HG02759 (cell line): ENCODE results near the gene EP400.

Experiments used
- ATAC-seq: cut with Tn5 transposase; IDR thresholded peaks from one replicate; pipeline ENCODE4 v1.9.1; 2021; ENCODE audit warnings: mild to moderate bottlenecking, moderate library complexity; ENCODE audit not compliant: unreplicated experiment

Gene EP400

DNA sequence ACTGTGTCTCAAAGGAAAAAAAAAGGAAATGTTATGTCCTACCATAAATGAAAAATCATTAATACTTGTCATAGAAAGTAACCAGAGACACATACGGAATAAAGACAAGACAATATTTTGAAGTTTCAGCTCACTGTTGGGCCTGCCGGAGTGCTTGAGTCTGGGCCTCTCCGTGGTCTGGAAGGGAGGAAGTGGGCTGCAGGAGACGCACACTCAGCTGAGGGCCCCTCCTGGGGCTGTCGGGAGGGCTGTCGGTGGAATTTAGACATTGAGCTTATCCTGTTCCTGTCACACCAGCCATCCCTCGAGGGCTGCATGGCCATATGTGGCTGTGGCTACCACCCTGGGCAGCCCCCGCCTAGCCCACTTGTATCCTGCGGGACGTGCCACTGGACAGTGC lies 113.7 kb downstream of the EP400 start:
- no peak for ATAC-seq

DNA sequence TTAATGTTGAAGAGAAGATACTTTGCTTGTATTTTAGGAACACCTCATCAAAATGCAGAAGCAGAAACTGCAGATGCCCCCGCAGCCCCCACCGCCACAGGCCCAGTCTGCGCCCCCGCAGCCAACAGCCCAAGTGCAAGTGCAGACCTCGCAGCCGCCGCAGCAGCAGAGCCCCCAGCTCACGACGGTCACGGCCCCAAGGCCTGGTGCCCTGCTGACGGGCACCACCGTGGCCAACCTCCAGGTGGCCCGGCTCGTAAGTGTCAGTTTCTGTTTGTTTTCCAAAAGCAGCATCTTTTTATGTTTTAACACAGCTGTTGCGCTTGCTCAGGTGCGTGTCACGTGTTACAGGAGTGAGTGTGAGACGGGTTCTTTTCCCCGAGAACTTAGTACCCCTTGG lies 114.9 kb downstream of the EP400 start:
- no peak for ATAC-seq

DNA sequence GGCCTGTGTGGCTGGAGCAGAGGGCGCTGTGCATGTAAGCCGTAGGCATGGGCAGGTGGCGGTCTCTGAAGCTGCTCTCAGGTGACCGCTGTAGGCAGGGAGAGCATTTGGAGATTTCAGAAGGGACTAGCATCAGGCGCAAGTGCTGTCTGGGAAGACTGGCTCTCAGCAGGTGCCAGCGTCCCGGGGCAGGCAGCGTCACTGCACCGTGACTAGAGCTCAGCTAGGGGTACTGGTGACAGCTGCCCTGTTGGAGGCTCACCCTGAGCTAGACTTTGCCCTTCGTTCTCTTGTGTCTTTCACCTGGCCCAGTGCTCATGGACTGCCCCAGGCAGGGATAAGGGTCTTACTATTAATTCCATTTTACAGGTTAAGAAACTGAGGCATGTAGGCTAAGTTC lies 115.5 kb downstream of the EP400 start:
- no peak for ATAC-seq

DNA sequence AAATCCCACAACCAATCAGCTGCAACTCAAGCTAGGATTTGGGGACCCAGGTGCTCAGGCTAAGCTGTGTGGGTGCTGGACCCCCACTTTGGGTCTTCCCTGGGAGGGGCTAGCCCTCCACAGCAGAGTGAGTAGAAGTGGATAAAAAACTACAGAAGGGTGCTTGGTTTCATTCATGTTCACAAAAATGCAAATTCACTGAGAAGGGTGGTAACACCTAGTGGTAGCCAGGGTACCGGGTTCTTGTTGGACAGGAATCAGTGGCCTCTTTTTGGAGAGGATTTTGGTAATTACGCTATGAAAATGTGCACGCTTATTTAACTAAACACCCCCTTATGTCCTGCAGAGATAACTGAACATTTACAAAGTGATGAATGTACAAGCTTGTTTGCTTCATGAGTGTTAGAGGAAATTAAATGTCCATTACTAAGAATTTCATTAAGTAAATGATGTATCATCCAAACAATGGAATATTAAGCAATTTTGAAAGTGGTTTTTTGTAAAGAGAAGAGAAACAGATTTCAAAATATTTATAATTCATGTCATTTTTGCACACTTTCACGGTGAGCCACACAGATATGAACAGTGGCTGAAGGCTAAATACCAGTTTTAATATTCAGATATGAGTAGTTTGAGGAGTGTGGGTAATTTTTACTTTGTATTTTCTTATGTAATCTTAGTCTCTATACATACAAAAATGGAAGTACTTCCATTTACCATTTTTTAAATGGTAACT lies 116.0 kb downstream of the EP400 start:
- ATAC-seq, result no peak

DNA sequence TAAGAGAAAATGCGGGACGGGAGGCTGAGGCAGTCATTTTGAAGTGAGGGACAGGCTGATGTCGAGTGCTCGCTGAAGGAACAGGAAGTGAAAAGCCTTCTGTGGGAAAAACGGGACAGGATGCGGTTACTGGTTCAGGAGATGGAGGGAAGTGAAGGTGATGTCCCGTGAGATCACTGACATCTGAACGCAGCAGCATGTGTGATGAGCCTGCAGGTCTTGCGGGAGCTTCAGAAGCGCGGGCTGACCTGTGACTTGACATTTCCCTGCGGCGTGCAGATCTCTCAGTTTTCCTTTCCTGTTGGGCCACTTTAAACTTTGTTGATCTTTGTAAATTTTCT lies 116.6 kb downstream of the EP400 start:
- no peak for ATAC-seq

DNA sequence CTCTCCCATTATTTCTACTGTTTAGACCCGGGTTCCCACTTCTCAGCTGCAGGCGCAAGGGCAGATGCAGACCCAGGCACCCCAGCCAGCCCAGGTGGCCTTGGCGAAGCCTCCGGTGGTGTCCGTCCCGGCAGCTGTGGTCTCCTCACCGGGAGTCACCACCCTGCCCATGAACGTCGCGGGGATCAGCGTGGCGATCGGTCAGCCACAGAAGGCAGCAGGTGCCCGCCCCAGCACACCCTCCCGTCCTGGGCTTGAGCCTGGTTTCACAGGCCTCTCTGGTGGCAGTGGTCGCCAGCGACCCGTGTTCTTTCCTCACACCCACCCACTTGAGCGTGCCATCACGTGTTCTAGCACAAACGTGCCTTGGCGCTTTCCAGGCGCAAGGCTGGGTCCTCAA lies 117.0 kb downstream of the EP400 start:
- ATAC-seq, result no peak

DNA sequence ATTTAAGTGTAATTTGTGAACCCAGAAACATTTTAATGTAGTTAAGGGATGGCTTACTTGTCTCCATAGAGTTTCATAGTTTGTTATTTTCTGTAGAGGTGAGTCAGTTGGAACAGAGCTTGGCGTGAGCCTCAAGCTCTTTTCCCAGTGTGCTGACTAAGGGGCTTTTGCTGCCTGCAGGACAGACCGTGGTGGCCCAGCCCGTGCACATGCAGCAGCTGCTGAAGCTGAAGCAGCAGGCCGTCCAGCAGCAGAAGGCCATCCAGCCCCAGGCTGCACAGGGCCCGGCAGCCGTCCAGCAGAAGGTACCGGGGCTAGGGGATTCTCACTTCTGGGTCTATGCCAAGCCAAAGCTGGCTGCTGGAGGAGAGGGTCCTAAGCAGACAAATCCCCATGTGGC lies 117.4 kb downstream of the EP400 start:
- ATAC-seq, result no peak

DNA sequence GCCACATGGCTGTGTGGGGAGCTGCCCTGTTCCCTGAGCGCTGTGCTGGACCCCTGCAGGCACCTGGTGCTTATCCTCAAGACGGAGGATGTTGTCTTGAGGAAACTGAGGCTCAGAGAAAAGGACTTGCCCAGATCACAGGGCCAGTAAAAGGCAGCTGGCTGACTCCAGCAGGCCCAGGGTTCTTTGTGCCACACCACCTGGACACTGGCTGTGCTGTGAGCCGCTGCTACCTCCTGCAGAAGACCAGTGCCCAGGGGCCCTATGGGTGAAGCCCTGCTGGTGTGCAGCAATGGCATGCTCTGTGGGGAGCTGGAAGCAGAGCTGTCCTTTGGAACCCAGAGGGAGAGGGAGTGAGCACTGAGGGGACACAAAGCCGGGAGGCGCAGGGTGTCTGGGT lies 118.5 kb downstream of the EP400 start:
- ATAC-seq, result no peak

DNA sequence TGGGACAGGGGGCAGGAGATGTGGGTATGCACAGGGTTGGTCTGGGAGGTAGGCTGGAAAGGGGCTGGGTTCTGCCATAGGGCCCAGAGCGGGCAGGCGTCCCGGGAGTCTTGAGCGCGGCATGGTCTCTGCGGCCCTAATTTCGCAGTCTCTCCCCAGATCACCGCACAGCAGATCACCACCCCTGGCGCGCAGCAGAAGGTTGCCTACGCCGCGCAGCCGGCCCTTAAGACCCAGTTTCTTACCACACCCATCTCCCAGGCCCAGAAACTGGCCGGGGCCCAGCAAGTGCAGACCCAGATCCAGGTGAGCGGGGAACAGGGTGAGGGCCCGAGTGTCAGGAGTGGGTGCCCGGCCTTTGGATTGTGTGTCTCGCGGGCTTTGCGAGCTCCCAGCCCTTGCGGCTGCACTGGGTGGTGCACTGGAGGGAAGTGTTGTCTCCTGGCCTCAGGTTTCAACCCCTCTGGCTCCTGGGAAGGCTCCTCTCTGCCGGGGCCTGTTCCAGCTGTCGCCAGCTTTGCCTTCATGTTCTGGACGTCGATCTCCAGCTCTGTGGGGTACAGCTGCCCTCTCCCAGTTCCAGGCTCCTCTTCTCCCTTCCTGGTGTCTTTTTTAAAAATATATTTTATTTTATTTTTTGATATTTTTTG lies 119.7 kb downstream of the EP400 start:
- ATAC-seq, result no peak

DNA sequence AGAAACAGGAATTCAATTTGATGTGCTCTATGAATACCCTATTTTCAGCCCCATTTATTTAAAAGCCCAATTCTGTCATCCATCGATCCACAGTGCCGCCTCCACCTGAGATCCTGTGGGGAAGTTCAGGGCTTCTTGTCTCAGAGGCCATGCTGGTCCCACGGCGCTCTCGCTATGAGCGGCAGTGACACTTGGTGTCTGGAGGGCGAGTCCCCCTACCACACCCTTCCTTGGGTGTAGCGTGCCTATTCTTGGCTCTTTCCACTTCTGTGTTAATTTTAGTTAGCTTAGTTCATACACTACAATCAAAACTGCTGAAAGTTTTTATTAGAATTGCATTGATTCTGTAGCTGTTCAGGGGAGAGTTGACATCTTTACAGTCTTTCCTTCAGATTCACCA lies 120.6 kb downstream of the EP400 start:
- no peak for ATAC-seq

DNA sequence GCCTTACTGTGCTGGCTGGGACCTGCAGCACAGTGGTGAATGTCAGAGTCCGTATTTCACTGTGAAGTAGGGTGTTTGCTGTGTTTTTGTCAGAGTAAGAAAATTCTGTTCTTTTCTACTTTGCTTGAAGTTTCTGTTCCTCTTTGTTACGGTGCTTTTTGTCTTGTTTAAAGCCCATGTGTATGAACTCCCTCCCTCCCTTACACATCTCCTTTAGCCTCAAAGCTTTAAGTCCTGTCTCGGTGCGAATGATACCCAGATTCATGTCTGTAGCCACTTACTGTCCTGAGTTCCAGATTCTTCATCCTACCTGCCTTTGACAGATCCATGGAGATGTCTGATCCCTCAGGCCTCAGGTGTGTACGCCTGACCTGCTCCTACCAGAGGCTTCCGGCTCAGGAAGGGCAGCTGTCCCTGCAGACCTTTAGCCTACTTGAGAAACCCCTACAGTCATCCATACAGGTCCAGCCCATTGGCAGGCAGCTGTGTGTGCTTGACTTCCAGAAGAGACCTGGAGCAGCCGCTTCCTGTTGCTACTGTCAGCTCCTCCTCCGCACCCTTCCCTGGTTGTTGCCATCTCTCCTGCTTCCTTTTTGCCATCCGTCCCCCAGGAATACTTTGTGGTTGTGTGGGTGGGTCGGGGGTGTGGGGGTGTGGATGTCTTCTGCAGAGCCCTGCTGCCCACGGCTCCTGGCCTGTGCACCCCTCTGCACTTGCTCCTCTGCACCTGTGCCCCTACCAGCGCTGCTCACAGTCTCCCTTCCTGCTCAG lies 121.5 kb downstream of the EP400 start:
- peak; percentile 79 for ATAC-seq

DNA sequence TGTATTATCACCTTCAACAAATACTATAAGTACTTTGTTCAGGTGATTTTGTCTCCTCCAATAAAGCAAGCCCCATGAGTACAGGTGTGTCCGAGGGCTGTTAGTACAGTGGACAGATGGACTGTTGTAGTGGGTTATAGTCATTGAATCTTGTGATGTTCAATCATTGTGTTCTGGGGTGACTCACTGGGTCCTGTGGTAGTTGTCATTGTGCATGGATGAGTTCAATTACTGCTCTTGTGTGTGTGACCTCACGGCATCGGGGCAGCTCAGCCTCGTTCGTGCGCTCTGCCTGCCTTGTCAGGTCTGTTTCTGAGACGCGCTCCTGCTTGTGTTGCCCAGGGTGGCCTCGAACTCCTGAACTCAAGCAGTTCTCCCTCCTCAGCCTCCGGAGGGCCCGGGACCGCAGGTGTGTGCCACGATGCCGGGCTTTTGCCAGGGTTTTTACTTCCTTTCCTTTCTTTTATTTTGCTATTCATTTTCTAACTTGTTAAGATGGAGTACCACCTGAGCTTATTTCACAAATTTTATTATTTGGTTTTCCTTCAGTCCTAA lies 122.2 kb downstream of the EP400 start:
- peak; percentile 12 for ATAC-seq

DNA sequence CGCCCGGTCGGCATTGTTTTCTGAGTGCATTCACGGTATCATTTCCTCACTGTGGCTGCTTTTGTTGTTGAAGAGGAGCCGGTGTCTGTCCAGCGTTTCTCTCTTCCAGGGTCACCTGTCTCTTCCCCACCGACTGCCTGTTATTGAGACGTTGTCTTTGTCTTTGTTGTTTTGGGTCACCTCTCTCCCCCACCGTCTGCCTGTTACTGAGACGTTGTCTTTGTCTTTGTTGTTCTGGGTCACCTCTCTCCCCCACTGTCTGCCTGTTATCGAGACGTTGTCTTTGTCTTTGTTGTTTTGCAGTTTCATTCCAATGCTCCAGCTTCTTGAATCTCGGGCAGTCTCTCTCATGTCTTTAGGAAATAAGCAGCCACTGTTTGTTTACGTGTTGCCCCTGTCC lies 124.5 kb downstream of the EP400 start:
- ATAC-seq, result no peak

DNA sequence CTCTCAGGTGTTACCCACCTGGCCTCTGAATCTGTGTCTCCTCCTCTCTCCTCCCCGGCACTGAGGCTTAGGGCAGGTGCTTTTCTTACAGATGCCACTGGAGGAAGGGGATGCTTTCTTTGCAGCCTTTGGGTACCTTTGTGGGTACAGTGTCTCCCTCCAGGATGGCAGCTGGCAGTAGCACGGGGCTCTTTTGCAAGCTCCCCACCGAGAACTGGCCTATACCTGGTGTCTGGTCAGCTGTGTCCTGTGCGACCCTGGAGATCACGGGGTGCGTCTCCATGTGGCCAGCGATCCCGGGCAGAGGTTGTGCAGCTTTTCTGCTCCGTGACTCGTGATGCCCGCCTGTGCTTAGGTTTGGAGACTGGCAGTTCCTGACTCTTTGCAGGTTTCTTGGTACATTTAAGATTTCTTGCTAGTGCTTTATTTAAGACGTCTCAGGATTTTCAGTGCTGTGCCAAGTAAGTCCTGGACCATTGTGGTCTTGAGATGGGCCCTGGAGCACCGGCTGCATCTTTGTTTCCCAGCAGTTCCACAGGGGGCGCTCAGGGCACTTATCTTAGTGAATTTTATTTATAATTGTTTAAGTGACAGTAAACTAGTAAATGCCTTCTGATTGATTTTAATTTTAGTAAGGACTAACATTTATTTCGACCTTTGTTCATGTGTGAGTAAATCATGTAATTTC lies 125.4 kb downstream of the EP400 start:
- ATAC-seq, result no peak

DNA sequence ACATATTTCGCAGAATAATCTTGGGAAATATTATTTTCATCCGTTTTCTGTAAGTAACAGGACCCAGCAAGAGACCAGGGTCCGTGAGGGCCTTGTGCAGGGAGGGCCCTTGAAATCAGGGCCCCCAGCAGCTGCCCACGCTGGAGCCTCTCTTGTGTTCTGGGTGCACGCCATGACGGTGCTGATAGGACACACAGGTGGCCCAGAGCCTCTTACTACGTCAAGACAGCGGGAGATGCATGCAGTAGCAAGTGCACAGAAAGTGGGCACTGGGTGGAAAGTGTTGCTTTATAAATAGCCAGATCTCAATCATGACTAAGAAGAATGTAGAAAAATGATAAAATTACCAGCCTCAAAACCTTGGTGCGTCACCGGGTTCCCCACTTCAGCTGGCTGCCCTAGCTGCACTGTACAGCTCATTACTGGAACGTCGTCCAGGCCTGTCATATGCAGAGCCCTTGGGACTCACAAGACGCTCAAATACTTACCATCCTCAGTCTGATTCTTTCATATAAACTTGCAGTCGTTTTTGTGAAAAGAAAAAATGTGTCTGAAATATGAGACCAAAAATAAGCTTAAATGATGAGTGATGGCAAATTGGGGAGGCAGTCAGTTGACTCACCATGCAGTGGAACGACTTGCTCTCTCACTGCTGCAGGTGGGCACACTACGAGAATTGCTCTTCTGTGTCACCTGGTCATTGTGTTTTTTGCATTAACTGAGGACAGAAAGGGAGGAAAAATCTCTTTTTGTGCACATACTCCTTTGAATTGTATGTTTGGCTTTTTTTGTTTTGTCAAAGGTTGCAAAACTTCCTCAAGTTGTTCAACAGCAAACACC lies 126.2 kb downstream of the EP400 start:
- ATAC-seq, result no peak

DNA sequence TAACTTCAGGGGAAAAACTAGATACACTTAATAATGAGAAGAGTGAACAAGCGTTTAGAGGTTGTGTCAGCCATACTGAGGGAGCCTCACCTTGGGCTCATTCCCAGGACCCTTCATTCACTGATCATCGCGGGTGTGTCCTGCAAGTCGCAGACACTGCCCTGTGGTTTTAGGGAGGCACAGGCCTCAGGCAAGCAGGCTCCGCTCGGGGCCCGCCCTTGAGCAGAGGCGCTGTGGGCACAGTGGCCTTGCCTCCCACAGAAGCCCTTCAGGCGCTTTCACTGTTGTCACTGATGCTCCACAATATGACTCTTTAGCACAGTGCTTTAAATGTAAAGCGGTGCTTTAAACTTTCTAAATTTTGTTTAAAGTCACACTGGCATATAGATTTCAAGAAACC lies 127.0 kb downstream of the EP400 start:
- ATAC-seq, result no peak

DNA sequence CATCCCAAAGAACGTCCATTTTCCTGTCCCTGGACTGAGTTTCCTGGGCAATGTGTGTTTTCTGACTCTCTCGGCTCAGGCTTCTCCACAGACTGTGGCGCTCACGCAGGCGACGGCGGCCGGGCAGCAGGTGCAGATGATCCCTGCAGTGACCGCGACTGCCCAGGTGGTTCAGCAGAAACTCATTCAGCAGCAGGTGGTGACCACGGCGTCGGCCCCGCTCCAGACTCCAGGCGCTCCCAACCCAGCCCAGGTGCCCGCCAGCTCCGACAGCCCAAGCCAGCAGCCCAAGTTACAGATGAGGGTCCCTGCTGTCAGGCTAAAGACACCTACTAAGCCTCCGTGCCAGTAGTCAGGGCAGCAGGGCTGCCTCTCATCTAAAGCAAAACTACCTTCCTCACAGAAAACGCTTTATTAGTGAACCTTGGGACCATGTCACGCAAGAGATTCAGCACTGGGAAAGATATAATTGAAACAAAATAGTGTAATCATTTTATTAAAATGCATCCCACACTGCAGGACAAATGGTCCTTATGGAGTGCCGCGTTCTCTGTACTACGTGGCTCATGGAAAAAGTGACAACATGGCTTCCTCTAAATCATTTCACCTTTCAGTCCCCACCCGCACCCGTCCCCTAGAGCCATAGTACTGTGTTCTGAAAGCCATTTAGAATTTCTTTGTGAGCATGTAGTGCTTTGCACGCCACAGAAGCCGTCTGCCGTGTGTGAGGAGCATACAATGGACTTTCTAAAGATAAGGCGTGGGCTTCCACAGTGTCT lies 127.8 kb downstream of the EP400 start:
- ATAC-seq, result no peak

DNA sequence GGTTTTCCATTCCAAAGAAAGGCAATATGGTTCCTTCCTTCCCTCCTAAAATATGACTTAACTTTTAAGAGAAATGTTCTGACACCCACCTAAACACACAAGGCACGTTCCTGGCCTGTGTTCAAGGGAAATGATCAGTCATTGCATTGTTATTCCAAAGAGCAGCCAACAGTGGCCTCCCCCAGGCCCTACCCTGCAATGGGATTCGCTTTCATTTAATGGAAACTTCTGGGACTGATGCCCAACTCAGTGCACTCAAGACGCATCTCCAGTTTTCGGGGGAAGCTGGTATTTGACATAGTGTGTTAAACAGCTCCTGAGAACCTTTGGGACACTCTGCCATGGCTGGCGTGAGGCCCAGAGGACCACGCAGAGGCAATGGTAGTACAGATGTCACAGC lies 128.4 kb downstream of the EP400 start:
- no peak for ATAC-seq

DNA sequence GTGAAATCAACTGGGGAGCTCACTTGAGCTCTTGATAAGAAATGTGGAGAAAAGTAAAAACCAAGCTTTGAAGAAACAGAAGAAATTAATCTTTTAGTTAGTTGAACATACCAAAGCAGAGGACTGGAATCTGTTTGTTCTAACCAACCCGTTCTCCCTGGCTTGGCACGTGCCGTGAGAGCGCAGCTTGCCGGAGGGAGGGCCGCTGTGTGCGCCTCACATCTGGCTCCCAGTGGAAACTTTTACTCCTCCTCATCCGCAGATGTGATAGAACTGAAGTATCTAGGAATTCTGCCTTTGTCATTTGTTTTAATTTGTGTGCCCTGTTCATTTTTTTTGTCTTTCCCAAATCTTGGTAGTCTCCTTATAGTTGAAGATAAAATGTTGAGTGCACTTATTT lies 129.5 kb downstream of the EP400 start:
- no peak for ATAC-seq

DNA sequence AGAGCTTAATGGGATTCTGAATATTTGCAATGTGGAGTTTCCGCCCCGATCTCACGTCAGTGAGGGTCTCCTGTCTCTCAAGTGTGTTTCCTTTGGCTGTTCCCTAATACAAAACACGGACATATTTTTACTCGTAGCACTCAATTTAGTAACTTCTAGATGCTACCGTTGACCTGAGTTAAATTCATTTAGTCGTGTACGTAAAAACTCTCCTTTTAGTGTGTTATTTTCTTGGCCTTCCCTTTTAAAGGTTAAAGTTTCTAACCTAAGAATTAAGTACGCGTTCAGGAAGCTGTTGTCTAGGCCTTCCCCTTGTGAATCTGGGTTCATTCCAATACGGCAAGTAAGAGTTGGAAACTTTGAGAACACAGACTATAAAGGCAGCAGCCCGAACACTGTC lies 130.0 kb downstream of the EP400 start:
- no peak for ATAC-seq
